HG03196 (cell line): ENCODE measurements around the gene TESK1.
"Not testable (repeated sequence)": the region's sequence is repeated elsewhere in the genome, so short reads cannot be mapped to it uniquely, and the experiment has no call there.

Experiments used
- ATAC-seq: cut with Tn5 transposase; IDR thresholded peaks from one replicate; pipeline ENCODE4 v1.9.1; 2021; ENCODE audit not compliant: unreplicated experiment

TESK1 gene

GRCh38 chr9:35612843-35613242, 7.8 kb downstream of the TESK1 start:
- no peak for ATAC-seq

- ATAC-seq: no peak
These were observed 11.1 kb downstream of the TESK1 start for GRCh38 chr9:35615981-35616680.

- ATAC-seq: peak; percentile 29
These were observed 11.8 kb downstream of the TESK1 start for GRCh38 chr9:35616681-35617459.

GRCh38 chr9:35617548-35617947, 12.5 kb downstream of the TESK1 start:
- no peak for ATAC-seq

- ATAC-seq: no peak
These were observed 13.3 kb downstream of the TESK1 start, which contains the start of gene CD72 for GRCh38 chr9:35618325-35618727. CD72 (minus strand) TSS chr9:35618413; CDS start chr9:35618303, 110 bp downstream.

GRCh38 chr9:35618854-35619799, 14.1 kb downstream of the TESK1 start:
- ATAC-seq: peak; percentile 50

- peak; percentile 35 for ATAC-seq
These were observed 14.7 kb downstream of the TESK1 start for GRCh38 chr9:35619800-35620158.

- no peak for ATAC-seq
These were observed 22.5 kb downstream of the TESK1 start for GRCh38 chr9:35627575-35627974.

- ATAC-seq: no peak
These were observed 23.4 kb downstream of the TESK1 start for GRCh38 chr9:35628389-35628991.

- ATAC-seq: no peak
These were observed 24.5 kb downstream of the TESK1 start for GRCh38 chr9:35629597-35629996.

GRCh38 chr9:35635730-35636129, 30.7 kb downstream of the TESK1 start:
- no peak for ATAC-seq

- ATAC-seq: no peak
These were observed 31.2 kb downstream of the TESK1 start for GRCh38 chr9:35636135-35636876.

GRCh38 chr9:35636877-35637246, 31.8 kb downstream of the TESK1 start:
- ATAC-seq: not testable (repeated sequence)

- ATAC-seq: not testable (repeated sequence)
These were observed 32.4 kb downstream of the TESK1 start for GRCh38 chr9:35637427-35637955.

GRCh38 chr9:35638751-35639150, 33.7 kb downstream of the TESK1 start:
- ATAC-seq: not testable (repeated sequence)

- not testable (repeated sequence) for ATAC-seq
These were observed 34.2 kb downstream of the TESK1 start for GRCh38 chr9:35639225-35639624.

- no peak for ATAC-seq
These were observed 34.6 kb downstream of the TESK1 start for GRCh38 chr9:35639631-35640030.

GRCh38 chr9:35640431-35640830, 35.4 kb downstream of the TESK1 start:
- not testable (repeated sequence) for ATAC-seq

GRCh38 chr9:35641478-35641877, 36.4 kb downstream of the TESK1 start:
- not testable (repeated sequence) for ATAC-seq

GRCh38 chr9:35643046-35643445, 38.0 kb downstream of the TESK1 start:
- no peak for ATAC-seq
